BJ (cell line): ENCODE measurements around the gene TOX3. TPM values are rescaled to one million over a fixed set of nuclear protein-coding genes. Genes with fewer than 3 reads are reported as not detected.

Experiments
- CTCF ChIA-PET: fragments of 350-600 bp; formaldehyde crosslinking; extraction: SDS; loops from one replicate; lab custom pipeline; 2021; ENCODE audit warnings: antibody characterized with exemption, inconsistent platforms; lab: Yijun Ruan, JAX
- POLR2A ChIA-PET: fragments of 300-600 bp; sonication (Branson Sonifier 250); formaldehyde crosslinking; extraction: SDS; loops from one replicate; lab custom pipeline; 2021; ENCODE audit warnings: antibody characterized with exemption; lab: Charles Lee
- DNase-seq: peaks from one replicate; pipeline ENCODE4 v3.0.0-alpha.2; 2011; ENCODE audit warnings: low read depth
- H3K27me3 ChIP-seq: 2 replicates; pipeline ENCODE4 v1.6.0; 2011; ENCODE audit warnings: low read length; ENCODE audit not compliant: control insufficient read depth, insufficient read depth
- H3K36me3 ChIP-seq: 2 replicates; pipeline ENCODE4 v1.5.1; 2011; ENCODE audit warnings: low read length; ENCODE audit not compliant: control insufficient read depth, insufficient read depth
- H3K4me3 ChIP-seq: 2 replicates; pipeline ENCODE4 v1.5.1; 2011; ENCODE audit warnings: low read depth, mild to moderate bottlenecking, control low read depth, low read length
- CTCF ChIP-seq: IDR thresholded peaks from 2 replicates; pipeline ENCODE4 v1.5.1; 2011; ENCODE audit warnings: low read depth, mild to moderate bottlenecking, control low read depth, inconsistent platforms, low read length, moderate library complexity; ENCODE audit not compliant: insufficient read depth
- polyA plus RNA-seq: library from polyadenylated mRNA; depleted of rRNA; stranded (reverse); fragments of >200 nt; gene quantifications from 2 replicates; pipeline ENCODE4 v1.2.3, GENCODE V29; 2011

TOX3 gene
- polyA plus RNA-seq, 1 experiment = not detected

GRCh38 chr16:52499060-52499440 lies 47.9 kb downstream of the TOX3 start:
- no peak overlapping the region for H3K4me3 ChIP-seq
- no peaks in the 10 kb centered on the region for H3K36me3 ChIP-seq
- H3K27me3 ChIP-seq = no peaks in the 10 kb centered on the region
- DNase-seq = no peak
- POLR2A ChIA-PET = no interaction called here
- no peak for TF ChIP-seq CTCF
- CTCF ChIA-PET = no interaction called here

- CTCF ChIA-PET = no interaction called here
Observed at GRCh38 chr16:52498328-52499059, 48.4 kb downstream of the TOX3 start.

GRCh38 chr16:52497067-52497816 lies 49.7 kb downstream of the TOX3 start:
- no peak overlapping the region for H3K4me3 ChIP-seq
- no peak for TF ChIP-seq CTCF
- H3K36me3 ChIP-seq = no peaks in the 10 kb centered on the region
- no peak for DNase-seq
- ChIA-PET CTCF (no interaction called here), POLR2A (no interaction called here)
- H3K27me3 ChIP-seq = no peaks in the 10 kb centered on the region

More at GRCh38 chr16:52498328-52499059, 48.4 kb downstream of the TOX3 start:
- POLR2A ChIA-PET = no interaction called here
- TF ChIP-seq CTCF = no peak
- H3K27me3 ChIP-seq = no peaks in the 10 kb centered on the region
- H3K4me3 ChIP-seq = no peak overlapping the region
- no peaks in the 10 kb centered on the region for H3K36me3 ChIP-seq
- no peak for DNase-seq

- DNase-seq = no peak
- ChIA-PET CTCF (no interaction called here), POLR2A (no interaction called here)
- no peaks in the 10 kb centered on the region for H3K36me3 ChIP-seq
- no peak for TF ChIP-seq CTCF
- H3K4me3 ChIP-seq = no peak overlapping the region
- no peaks in the 10 kb centered on the region for H3K27me3 ChIP-seq
Observed at GRCh38 chr16:52496051-52496876, 50.7 kb downstream of the TOX3 start.

GRCh38 chr16:52494621-52495020 lies 52.3 kb downstream of the TOX3 start:
- POLR2A ChIA-PET = no interaction called here
- DNase-seq = no peak
- H3K4me3 ChIP-seq = no peak overlapping the region
- no peaks in the 10 kb centered on the region for H3K36me3 ChIP-seq
- H3K27me3 ChIP-seq = no peaks in the 10 kb centered on the region
- no peak for TF ChIP-seq CTCF
- CTCF ChIA-PET = no interaction called here
